NCI-H345 treated with DMSO at 0.1 percent for 48 hours (cell line): Measurements from ENCODE around the gene ATP2B3.
A peak's percentile ranks its signal among the peaks of the same experiment; 100 is the strongest.

ENCODE experiments used
- DNase-seq: peaks from one replicate; lab custom pipeline; 2025; ENCODE audit not compliant: unreplicated experiment; lab: John Stamatoyannopoulos, UW

The ATP2B3 gene

GRCh38 chrX:153530411-153531129, 13.1 kb downstream of the ATP2B3 start:
- peak; percentile 21 for DNase-seq

GRCh38 chrX:153533091-153533490, 15.6 kb downstream of the ATP2B3 start:
- DNase-seq: no peak

GRCh38 chrX:153537080-153537479, 19.6 kb downstream of the ATP2B3 start:
- DNase-seq: no peak

DNA sequence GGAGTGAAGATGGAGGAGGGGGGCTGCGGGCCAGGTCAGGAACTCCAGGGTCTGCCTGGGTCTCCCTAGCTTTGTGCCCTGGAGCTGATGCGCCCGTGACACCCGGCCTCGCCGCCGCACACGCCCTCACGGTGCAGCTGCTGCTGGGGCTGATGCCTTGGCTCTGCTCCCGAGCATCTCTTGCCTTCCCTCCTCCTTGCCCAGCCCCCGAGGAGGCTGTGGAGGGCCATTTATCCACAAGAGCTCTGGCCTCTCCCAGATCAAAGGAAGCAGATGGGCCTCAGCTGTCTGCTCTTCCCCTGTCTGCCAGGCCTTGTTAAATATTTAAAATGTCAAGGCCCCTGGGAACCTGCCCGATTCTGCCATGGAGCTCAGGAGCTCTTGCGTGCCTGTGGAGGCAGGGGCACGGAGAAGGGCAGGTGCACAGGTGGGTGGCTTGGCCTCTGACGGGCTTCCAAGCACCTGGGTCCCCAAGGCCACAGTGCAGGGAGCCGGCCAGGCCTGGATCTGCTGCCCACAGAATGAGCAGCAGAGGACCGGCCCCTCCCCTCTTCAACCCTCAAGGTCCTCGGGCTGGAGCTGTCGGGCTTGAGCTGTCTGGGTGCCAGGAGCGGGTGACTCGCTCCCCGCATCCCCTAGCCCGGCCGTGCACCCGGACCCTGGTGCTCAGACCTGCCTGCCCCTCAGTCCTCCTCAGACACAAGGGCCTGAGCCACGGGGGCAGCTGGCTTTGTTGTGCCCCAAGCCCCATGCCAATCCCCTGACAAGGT, 20.3 kb downstream of the ATP2B3 start:
- DNase-seq: peak; percentile 12

DNA sequence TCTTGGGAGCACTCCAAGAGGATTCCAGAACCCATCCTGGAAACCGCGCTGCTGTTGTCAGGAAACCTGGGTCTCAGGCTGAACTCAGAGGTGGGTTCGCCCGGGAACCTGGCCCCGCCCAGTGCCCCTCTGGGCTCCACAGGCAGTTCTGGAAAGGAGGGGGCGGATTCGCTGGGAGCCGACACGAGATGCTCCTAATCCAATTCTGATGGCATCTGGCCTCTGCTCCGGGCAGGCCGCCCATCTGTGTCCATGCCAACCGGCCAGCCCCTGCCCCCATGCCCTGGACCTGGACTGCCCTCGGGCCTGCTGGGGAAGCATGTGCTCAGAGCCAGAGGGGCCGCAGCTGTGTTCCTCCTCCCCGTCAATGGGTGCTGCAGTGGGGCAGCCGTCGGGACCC, 21.0 kb downstream of the ATP2B3 start:
- no peak for DNase-seq

DNA sequence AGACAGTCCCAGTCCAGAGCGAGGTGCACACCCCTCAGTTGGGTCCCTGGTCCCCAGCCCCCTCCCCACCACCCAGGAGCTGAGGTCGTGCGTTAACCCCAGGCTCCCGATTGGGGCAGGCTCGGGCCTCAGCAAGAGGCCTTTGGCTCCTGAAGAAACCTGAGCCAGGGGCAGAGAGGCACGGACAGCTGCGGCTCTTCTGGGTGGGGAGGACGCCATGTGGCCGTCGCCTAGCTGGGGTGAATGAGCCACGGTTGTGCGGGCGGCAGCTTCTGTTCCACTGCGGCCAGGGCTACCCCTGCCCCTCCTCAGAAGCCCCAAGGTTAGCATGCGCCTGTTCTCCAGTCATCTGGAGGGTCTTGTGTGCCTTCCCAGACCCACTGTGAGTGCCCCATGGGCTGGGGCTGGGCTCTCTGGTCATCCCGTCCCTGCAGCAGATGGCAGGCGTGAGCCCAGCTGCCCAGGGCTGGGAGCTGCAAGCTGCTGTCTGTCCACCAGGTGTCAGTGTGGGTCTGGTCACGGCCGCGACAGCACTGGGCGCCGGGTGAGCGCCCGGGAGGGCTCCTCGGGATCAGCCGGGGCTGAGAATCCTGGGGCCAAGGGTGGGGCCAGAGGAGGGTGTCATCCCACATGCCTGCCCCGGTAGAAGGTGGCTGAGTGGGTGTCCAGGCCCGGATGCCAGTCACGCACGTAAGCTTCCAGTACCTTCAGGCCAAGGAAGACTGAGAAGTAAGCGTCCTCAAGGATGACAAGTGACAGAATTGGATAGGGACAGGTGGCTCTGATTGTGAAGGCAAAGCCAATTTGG, 21.9 kb downstream of the ATP2B3 start:
- no peak for DNase-seq

DNA sequence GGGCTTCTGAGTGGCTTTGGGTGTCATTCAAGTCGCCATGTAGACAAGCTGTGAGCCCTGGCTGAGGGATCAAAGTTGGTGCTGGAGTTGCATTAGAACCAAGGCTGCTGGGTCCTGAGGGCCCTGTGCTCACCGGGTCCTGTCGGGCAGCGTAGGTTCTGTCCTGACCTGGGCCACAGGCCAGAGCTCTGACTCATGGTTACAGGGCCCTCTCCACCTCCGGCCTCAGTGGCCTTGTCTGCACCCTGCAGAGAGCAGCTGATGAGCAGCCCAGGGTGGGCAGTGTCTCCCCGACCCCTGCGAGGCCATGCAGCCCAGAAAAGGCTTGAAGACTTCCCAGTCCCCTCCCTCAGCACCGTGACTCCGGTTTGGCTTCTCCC, 22.5 kb downstream of the ATP2B3 start:
- no peak for DNase-seq

DNA sequence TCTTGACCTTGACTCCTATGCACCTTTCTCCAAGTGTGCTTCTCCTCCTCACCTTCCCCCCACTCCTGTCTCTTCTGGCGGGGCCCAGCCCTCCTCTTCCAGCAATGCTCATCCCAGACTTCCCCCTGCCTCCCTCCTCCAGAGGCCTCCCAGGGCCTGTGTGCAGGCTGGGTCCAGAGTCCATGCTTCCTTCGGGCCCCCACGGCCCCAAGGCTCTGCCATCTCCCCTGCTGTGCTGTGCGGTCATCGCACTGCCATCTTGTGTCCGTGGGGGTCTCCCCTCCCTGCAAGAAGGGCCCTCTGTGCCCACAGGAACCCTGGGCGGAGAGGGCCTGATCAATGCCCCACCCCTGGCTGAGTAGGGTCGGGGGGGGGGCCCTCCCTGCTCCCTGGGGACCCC, 27.3 kb downstream of the ATP2B3 start:
- DNase-seq: no peak

DNA sequence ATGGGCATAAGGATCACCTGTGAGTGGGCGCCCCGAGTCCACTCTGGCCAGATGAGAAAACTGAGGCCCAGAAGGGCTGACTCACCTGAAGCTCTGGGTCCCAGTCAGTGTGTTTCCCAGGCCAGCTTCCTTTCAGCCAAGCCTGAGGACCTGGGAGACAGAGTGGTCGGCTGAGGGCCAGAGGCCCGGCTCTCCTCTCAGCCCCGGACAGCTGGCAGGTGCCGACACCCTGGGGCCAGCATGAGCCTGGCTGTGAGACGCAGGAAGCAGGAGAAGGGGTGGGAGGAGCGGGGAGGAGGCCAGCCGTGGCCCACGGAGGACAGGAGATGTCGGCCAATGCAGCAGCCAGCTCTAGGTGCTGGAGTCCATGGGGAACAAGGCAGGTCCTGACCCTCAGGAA, 28.9 kb downstream of the ATP2B3 start:
- no peak for DNase-seq

DNA sequence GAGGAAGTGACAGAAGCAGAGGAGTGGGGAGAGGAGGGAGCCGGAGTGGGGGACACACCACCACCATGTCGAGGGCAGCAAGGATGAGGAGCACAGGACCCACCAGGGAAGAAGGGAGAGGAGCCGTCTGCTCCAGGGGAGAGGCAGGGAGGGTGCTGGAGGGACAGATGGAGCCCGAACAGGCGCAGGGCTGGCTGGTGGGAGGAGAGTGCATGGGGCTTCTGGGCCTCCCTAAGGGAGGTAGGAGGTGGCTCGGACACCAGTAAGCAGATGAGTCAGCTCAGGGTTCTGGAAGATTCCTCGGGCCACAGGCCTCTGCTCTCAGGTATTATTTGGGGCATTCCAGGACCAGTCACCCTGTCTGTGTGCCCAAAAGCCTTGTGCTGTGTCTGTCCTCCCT, 29.8 kb downstream of the ATP2B3 start:
- no peak for DNase-seq

- DNase-seq: no peak
These were observed 31.8 kb downstream of the ATP2B3 start for GRCh38 chrX:153549231-153549630.

DNA sequence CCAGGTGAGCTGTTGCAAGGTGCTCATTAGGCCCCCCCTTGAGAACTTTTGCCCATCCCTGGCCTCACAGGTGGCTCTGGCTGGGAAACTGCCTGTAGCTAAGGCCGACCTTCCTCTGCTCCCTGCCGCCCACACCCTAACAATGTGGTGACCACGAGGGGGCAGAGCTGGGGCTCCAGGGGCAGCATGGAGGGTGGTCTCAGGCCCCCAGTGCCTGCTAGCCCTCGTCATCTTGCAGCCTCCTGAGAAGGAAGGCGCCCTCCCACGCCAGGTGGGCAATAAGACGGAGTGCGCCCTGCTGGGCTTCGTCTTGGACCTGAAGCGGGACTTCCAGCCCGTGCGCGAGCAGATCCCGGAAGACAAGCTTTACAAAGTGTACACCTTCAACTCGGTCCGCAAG, 32.4 kb downstream of the ATP2B3 start:
- no peak for DNase-seq

GRCh38 chrX:153551135-153551534, 33.7 kb downstream of the ATP2B3 start:
- no peak for DNase-seq

DNA sequence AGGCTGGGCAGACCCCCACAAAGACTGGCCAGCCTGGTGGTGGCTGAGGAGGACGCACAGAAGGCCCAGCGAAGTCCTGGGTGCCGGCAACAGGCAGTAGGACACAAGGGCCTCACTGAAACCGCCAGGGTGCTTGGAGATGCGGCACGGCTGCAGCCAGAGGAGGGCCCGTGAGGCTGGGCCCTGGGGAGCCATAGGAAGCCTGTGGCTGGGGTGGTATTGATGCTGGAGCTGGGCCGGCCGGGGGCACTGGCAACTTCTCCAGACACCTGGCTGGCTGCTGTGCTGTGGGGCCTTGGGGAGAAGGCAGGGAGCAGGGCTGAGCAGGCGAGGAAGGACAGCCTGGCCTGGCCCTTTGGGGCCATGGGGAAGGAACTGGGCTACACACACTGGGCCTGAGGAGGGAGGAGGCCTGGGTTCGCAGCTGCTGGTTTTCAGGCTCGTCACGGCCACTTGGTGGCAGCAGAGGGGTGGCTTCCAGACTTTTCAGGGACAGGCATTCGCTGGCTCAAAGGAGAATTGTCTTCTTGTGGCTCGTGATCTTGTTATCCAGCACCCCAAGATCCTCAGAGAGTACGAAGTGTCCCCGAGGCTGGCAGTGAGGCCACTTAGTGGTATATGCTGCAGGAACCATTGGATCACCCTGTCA, 37.2 kb downstream of the ATP2B3 start:
- DNase-seq: peak; percentile 6

DNA sequence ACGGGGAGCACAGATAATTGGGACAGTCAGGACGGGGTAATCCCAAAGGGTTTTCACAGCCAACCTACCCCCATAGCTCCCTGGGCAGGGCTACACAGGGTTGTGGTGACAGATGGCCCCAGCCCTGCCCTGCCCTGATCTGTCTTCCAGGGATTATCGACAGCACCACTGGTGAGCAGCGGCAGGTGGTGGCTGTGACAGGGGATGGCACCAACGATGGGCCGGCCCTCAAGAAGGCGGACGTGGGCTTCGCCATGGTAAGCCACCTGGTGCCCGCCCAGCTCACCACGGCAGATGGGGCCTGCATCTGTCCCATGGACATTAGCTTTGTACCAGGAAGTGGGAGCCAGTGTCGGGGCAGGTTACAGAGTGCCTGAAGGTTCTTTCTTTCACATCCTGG, 39.3 kb downstream of the ATP2B3 start:
- DNase-seq: no peak

DNA sequence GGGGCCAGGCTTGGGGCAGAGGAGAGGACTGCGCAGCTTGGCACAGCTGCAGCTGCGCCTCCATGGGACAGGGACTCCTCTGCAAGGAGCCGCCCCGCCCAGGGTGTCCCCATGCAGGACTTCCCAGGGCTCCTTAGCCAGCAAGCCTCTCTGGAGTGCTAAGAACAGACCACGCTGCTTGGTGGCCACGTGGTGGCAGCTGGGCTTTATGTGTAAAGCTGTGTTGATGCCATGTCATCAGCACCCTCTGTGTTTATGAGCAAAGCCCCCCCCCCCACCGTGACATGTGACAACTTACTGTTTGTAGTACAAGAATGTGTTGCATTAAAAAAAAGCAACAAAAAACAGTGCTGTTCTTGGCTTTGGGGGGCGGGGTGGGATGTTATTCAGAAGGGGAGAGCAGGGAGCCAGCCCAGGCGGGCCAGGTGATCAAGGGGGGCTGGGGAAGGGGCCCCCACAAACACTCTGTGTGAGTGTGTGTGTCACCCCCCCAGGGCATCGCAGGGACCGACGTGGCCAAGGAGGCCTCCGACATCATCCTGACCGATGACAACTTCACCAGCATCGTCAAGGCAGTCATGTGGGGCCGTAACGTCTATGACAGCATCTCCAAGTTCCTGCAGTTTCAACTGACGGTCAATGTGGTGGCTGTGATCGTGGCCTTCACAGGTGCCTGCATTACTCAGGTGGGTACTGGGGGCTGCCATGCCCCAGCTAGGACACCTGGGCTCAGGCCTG, 40.3 kb downstream of the ATP2B3 start:
- no peak for DNase-seq

DNA sequence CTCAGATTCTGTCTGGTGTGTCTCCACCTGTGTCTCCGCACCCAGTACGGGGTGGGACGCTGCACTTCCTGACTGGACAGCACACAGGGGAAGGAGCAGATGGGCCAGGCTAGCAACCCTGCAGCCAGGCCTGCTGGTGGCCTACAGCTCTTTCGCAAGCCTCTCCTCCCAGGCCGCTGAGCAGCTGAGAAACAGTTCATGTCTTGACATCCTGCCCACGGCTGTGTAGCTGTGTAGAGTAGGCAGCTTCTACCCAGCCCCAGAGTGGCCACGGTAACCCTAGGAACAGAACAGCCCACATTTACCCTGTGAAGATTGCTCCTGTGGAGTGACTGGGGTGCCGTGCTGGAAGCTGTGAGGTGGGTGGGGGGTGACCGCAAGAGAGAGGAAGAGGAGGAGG, 42.6 kb downstream of the ATP2B3 start:
- no peak for DNase-seq

GRCh38 chrX:153560466-153560865, 43.0 kb downstream of the ATP2B3 start:
- DNase-seq: no peak

- no peak for DNase-seq
These were observed 43.9 kb downstream of the ATP2B3 start for GRCh38 chrX:153561337-153561736.

- DNase-seq: no peak
These were observed 45.1 kb downstream of the ATP2B3 start for GRCh38 chrX:153562546-153562945.
